Pancreas (tissue), 10 donors: ENCODE measurements around the gene XPC. TPM values are rescaled to one million over a fixed set of nuclear protein-coding genes. Genes with fewer than 3 reads are reported as not detected.

Experiments
- ATAC-seq, 4 donors: fragments of 200-7000 bp; cut with Tn5 transposase; one replicate each; pipeline versions ENCODE4 v1.8.0 to v1.9.1; 2020; ENCODE audit warnings: mild to moderate bottlenecking in 4 of 4, moderate library complexity in 4 of 4
- DNase-seq, 6 donors: peaks; one replicate each; pipeline ENCODE4 v3.0.0-alpha.2; 2020
- FAIRE-seq: peaks from 2 replicates; lab custom pipeline; 2012; peaks lifted over from hg19 to GRCh38; lab: Jason Lieb, UNC
- H3K27ac ChIP-seq, 4 donors: fragments of 200-600 bp; sonication (generic); 1 replicate in 3 of 4; 2 replicates in 1 of 4; pipeline versions ENCODE4 v1.5.0 to v1.8.0; 2020
- H3K27me3 ChIP-seq, 4 donors: fragments of 200-600 bp; one replicate each; pipeline ENCODE4 v1.8.0; 2021
- H3K36me3 ChIP-seq, 3 donors: fragments of 200-600 bp; sonication (generic) in 1 of 3; one replicate each; pipeline versions ENCODE4 v1.5.0 to v1.8.0; 2020 to 2021
- H3K4me1 ChIP-seq, 3 donors: fragments of 200-600 bp; one replicate each; pipeline ENCODE4 v1.8.0; 2021
- H3K4me3 ChIP-seq, 4 donors: fragments of 200-600 bp; sonication (generic) in 2 of 4; one replicate each; pipeline versions ENCODE4 v1.5.0 to v1.8.0; 2020 to 2021
- H3K9me3 ChIP-seq, 4 donors: fragments of 200-600 bp; one replicate each; pipeline ENCODE4 v1.8.0; 2021
- CTCF ChIP-seq, 4 donors: fragments of 200-600 bp; sonication (generic) in 3 of 4; IDR thresholded peaks; one replicate each; pipeline versions ENCODE4 v1.5.0 to v1.8.0; 2021; ENCODE audit warnings: antibody characterized with exemption in 4 of 4
- WGBS, 2 donors: extraction: QIAGEN DNeasy Blood & Tissue Kit; methylation state at CpG; one replicate each; pipeline ENCODE4 v1.1.7; 2013; 5-methylcytosine and 5-hydroxymethylcytosine counted together
- intact Hi-C, 3 donors: fragments of 100-400 bp; cut with DNase I; formaldehyde crosslinking; loops; one replicate each; pipeline versions ENCODE4 v1.11.1 to v1.14.2; 2022
- polyA plus RNA-seq, 2 donors: library from polyadenylated mRNA; stranded (reverse); fragments of 200-250 nt; gene quantifications; one replicate each; pipeline ENCODE4 v1.2.3, GENCODE V29; 2013
- total RNA-seq, 6 donors: library from RNA; stranded (reverse); fragmentation: NEBNext Ultra II Directional in 4 of 6; extraction: Animal tissue kit (Norgen Biotek cat#: 25700) in 4 of 6; gene quantifications; one replicate each; pipeline versions ENCODE4 v1.2.1 to v1.2.4, GENCODE V29; 2021 to 2023
- donor health status: healthy with polysubstance abuse.
- donor health status: DM: no; HTN: no; CAD: no; lungs with moderate emphysema.
- donor health status: DM: no; HTN: no; CAD: no.
- donor health status: control.
- donor health status: control.
- donor health status: Bipolar disorder and iron deficiency.
- donor health status: DM: yes; HTN: yes; CAD: no.
- donor health status: DM: no; HTN: no; CAD: no.
- donor health status: DM: no; HTN: no; CAD: no.
- donor health status: DM: yes; HTN: yes; CAD: no.

Gene XPC
- total and polyA plus RNA-seq, 8 donors, result 14.2 to 29.9 (median 19.5) TPM

GRCh38 chr3:14218355-14218754, 40.0 kb upstream of the XPC start:
- H3K27ac ChIP-seq, result no peak overlapping the region
- H3K27me3 ChIP-seq, result no peaks in the 10 kb centered on the region
- H3K36me3 ChIP-seq, result no peaks in the 10 kb centered on the region
- FAIRE-seq, result no peak
- no peak for ATAC-seq
- no peak for TF ChIP-seq CTCF (IDR thresholded peaks at IDR 0.05)
- H3K9me3 ChIP-seq, result no peaks in the 10 kb centered on the region
- no peak for DNase-seq
- intact Hi-C loops, result no loop called here
- H3K4me3 ChIP-seq, result no peak overlapping the region
- H3K4me1 ChIP-seq, result no peaks in the 10 kb centered on the region

GRCh38 chr3:14216257-14217048, 38.1 kb upstream of the XPC start:
- FAIRE-seq (no peak), ATAC-seq (peak in 3 of 4 donors; percentile 69 to 96 (median 81)), DNase-seq (peak in 2 of 6 donors; percentile 9 to 63)
- intact Hi-C loops, result no loop called here
- TF ChIP-seq CTCF (IDR thresholded peaks at IDR 0.05), result peak in 1 of 4 donors; percentile 21
- H3K27ac ChIP-seq, result no peak overlapping the region
- H3K36me3 ChIP-seq, result no peaks in the 10 kb centered on the region
- H3K4me3 ChIP-seq, result peak overlapping the region in 2 of 4 donors; percentile 4 to 20
- H3K27me3 ChIP-seq, result no peaks in the 10 kb centered on the region
- no peaks in the 10 kb centered on the region for H3K4me1 ChIP-seq
- WGBS, 2 donors, result 8 to 47% methylated on average over 22 of the region's 22 CpGs
- H3K9me3 ChIP-seq, result no peaks in the 10 kb centered on the region

- Histone ChIP-seq H3K4me3 (no peak overlapping the region), H3K4me1 (no peaks in the 10 kb centered on the region), H3K36me3 (no peaks in the 10 kb centered on the region), H3K27me3 (no peaks in the 10 kb centered on the region), H3K9me3 (no peaks in the 10 kb centered on the region), H3K27ac (no peak overlapping the region)
- ATAC-seq, result no peak
- no peak for DNase-seq
- 86 to 91% methylated on average over 4 of the region's 4 CpGs for WGBS, 2 donors
- no peak for FAIRE-seq
- intact Hi-C loops, result no loop called here
- no peak for TF ChIP-seq CTCF (IDR thresholded peaks at IDR 0.05)
Observed at GRCh38 chr3:14214764-14215163, 36.4 kb upstream of the XPC start.

GRCh38 chr3:14213066-14213774, 34.8 kb upstream of the XPC start:
- no peaks in the 10 kb centered on the region for H3K4me1 ChIP-seq
- ATAC-seq (no peak), FAIRE-seq (no peak), DNase-seq (no peak)
- 74 to 89% methylated on average over 7 of the region's 7 CpGs for WGBS, 2 donors
- H3K27ac ChIP-seq, result no peak overlapping the region
- intact Hi-C loops, result no loop called here
- H3K4me3 ChIP-seq, result no peak overlapping the region
- no peaks in the 10 kb centered on the region for H3K9me3 ChIP-seq
- H3K36me3 ChIP-seq, result no peaks in the 10 kb centered on the region
- TF ChIP-seq CTCF (IDR thresholded peaks at IDR 0.05), result no peak
- no peaks in the 10 kb centered on the region for H3K27me3 ChIP-seq

- WGBS, 2 donors, result 61 to 80% methylated on average over 3 of the region's 3 CpGs
- no peaks in the 10 kb centered on the region for H3K9me3 ChIP-seq
- no peak for ATAC-seq
- H3K36me3 ChIP-seq, result no peaks in the 10 kb centered on the region
- intact Hi-C loops, result no loop called here
- H3K4me3 ChIP-seq, result no peak overlapping the region
- no peaks in the 10 kb centered on the region for H3K27me3 ChIP-seq
- H3K4me1 ChIP-seq, result no peaks in the 10 kb centered on the region
- no peak for DNase-seq
- no peak for FAIRE-seq
- no peak for TF ChIP-seq CTCF (IDR thresholded peaks at IDR 0.05)
- no peak overlapping the region for H3K27ac ChIP-seq
Observed at GRCh38 chr3:14212032-14212431, 33.6 kb upstream of the XPC start.
